ENCODE data around the gene RAB6A. TPM values are rescaled to one million over a fixed set of nuclear protein-coding genes. Genes with fewer than 3 reads are reported as not detected.
"Not testable (repeated sequence)": the region's sequence is repeated elsewhere in the genome, so short reads cannot be mapped to it uniquely, and the experiment has no call there.

The RAB6A gene
- total RNA-seq, 1 experiment from 2014 or later, result 227 TPM

DNA sequence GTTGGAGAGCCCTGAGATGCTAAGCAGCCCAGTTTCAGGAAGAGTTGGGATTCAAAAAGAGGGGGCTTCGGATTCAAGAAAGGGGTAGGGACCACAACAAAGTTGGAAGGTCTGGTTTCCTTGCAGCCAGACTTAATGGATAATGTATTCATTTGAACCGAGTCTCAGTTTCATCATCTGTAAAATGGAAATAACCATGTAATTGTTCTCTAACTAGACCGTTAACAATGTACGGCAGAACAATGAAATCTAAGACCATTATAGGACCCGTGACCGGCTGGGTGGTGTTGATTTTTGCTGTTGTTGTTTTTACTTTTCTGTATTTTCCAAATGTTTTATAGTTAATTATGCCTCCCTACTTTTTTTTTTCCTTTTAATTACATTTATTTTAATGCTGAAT, 20.4 kb upstream of the RAB6A start:
- BruUV-seq (replicated peaks), result no TSS peak
- H3K27ac Mint-ChIP-seq (ENCODE audit: unreplicated experiment), result peak overlapping the region; percentile 10
- H3K27me3 Mint-ChIP-seq (ENCODE audit: insufficient read depth, unreplicated experiment), result no peaks in the 10 kb centered on the region
- Histone ChIP-seq H3K4me1 (peaks cover 31% of the 10 kb centered on the region), H3K36me3 (ENCODE audit: control insufficient read depth, insufficient read depth, low read length) (no peaks in the 10 kb centered on the region), H3K4me3 (ENCODE audit: low read depth, low read length) (no peak overlapping the region), H3K9me3 (no peaks in the 10 kb centered on the region), H3K27me3 (replicated peaks; ENCODE audit: control insufficient read depth, insufficient read depth, low read length) (no peaks in the 10 kb centered on the region)
- intact Hi-C loops (cut with micrococcal nuclease; ENCODE audit: unreplicated experiment), result no loop called here
- H3K4me1 Mint-ChIP-seq (ENCODE audit: low read depth, unreplicated experiment), result peaks cover 29% of the 10 kb centered on the region
- TF ChIP-seq, protein P1, sequence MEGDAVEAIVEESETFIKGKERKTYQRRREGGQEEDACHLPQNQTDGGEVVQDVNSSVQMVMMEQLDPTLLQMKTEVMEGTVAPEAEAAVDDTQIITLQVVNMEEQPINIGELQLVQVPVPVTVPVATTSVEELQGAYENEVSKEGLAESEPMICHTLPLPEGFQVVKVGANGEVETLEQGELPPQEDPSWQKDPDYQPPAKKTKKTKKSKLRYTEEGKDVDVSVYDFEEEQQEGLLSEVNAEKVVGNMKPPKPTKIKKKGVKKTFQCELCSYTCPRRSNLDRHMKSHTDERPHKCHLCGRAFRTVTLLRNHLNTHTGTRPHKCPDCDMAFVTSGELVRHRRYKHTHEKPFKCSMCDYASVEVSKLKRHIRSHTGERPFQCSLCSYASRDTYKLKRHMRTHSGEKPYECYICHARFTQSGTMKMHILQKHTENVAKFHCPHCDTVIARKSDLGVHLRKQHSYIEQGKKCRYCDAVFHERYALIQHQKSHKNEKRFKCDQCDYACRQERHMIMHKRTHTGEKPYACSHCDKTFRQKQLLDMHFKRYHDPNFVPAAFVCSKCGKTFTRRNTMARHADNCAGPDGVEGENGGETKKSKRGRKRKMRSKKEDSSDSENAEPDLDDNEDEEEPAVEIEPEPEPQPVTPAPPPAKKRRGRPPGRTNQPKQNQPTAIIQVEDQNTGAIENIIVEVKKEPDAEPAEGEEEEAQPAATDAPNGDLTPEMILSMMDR (IDR thresholded peaks at IDR 0.05; ENCODE audit: insufficient read depth in 1 of 2, low read depth in 1 of 2, low read length in 1 of 2, severe bottlenecking in 1 of 2, unreplicated experiment in 1 of 2), result no peak
- H3K4me3 Mint-ChIP-seq (ENCODE audit: unreplicated experiment), result no peak overlapping the region
- POLR2A ChIA-PET, result no interaction called here
- H3K36me3 Mint-ChIP-seq (ENCODE audit: insufficient read depth, unreplicated experiment), result peaks cover 24% of the 10 kb centered on the region
- no peaks in the 10 kb centered on the region for H3K9me3 Mint-ChIP-seq (ENCODE audit: unreplicated experiment)
- no peak for DNase-seq
- CTCF ChIA-PET, result no interaction called here

DNA sequence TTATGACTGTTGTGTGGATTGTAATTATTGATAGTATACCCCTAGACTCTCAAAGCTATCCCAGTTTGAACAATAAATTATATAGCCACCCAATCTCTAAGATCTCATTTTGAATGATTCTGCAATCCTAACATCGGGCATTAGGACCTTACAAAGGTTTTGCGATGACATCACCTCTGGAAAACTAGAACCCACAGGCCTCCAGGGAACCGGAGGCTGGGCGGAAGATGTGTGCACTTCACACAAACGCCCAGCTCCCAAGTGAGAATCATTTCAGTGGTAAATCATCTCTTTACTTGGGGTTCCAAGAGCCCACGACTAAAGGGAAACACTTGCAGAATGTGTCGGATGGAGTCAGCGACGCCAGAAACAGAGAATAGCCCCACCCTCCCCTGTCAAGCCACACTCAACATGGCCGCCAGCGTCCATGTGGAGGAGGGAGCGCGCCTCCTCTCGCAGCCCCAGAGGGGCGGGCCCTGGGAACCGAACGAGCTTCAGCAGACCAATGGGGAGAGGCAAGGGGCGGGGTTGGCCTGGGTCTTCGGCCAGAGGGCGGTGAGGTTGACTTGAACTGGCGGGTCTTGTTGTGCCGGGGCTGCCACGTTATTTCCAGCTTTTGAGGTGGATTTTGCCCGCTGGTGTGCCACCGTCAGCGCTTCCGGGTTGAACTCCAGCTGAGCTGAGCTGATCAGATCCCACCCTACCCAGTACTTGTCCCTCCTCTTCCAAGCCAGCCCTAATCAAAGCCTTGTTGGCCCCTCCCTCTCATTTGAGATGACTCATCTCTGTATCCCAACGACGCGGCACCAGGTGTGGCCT, 18.4 kb upstream of the RAB6A start:
- TF ChIP-seq, protein P1 (IDR thresholded peaks at IDR 0.05; ENCODE audit: insufficient read depth in 1 of 2, low read depth in 1 of 2, low read length in 1 of 2, severe bottlenecking in 1 of 2, unreplicated experiment in 1 of 2), result no peak
- Mint-ChIP-seq H3K9me3 (ENCODE audit: unreplicated experiment) (no peaks in the 10 kb centered on the region), H3K36me3 (ENCODE audit: insufficient read depth, unreplicated experiment) (peaks cover 16% of the 10 kb centered on the region), H3K27me3 (ENCODE audit: insufficient read depth, unreplicated experiment) (no peaks in the 10 kb centered on the region), H3K4me1 (ENCODE audit: low read depth, unreplicated experiment) (peaks cover 16% of the 10 kb centered on the region), H3K4me3 (ENCODE audit: unreplicated experiment) (peak overlapping the region; percentile 99), H3K27ac (ENCODE audit: unreplicated experiment) (peak overlapping the region; percentile 99)
- Histone ChIP-seq H3K36me3 (ENCODE audit: control insufficient read depth, insufficient read depth, low read length) (no peaks in the 10 kb centered on the region), H3K27me3 (replicated peaks; ENCODE audit: control insufficient read depth, insufficient read depth, low read length) (no peaks in the 10 kb centered on the region), H3K4me3 (ENCODE audit: low read depth, low read length) (peak overlapping the region; percentile 72), H3K9me3 (no peaks in the 10 kb centered on the region), H3K4me1 (peaks cover 21% of the 10 kb centered on the region)
- ChIA-PET CTCF (interaction anchor here (0.6 to 2.2 kb wide), 13 partner anchors 9 to 444 kb away, joined by 3 to 39 read pairs (median 3); partner anchors contain the start of gene RAB6A), POLR2A (interaction anchor here (0.5 to 2.6 kb wide), 15 partner anchors 9 to 691 kb away, joined by 3 to 92 read pairs (median 4); partner anchors contain the start of genes COA4, MRPL48, PAAF1 and RAB6A)
- no TSS peak for BruUV-seq (replicated peaks)
- intact Hi-C loops (cut with micrococcal nuclease; ENCODE audit: unreplicated experiment), result loop anchor here (1.0 kb wide), 4 partner anchors 18 to 181 kb away; partner anchors contain the start of genes COA4, FAM168A, PAAF1 and RAB6A
- DNase-seq, result peak; percentile 100

DNA sequence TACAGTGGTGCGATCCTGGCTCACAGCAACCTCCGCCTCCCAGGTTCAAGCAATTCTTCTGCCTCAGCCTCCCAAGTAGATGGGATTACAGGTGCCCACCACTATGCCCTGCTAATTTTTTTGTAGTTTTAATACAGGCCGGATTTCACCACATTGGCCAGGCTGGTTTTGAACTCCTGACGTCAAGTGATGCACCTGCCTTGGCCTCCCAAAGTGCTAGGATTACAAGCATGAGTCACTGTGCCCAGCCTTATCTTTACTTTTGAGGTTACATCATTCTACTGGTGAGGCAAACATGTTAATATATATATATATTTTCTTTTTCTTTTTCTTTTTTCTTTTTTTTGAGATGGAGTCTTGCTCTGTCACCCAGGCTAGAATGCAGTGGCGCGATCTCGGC, 9.9 kb upstream of the RAB6A start:
- CTCF ChIA-PET; H3K4me3 Mint-ChIP-seq (ENCODE audit: unreplicated experiment); H3K4me3 ChIP-seq (ENCODE audit: low read depth, low read length); POLR2A ChIA-PET; H3K36me3 Mint-ChIP-seq (ENCODE audit: insufficient read depth, unreplicated experiment); DNase-seq; BruUV-seq (replicated peaks); H3K27me3 Mint-ChIP-seq (ENCODE audit: insufficient read depth, unreplicated experiment); H3K4me1 Mint-ChIP-seq (ENCODE audit: low read depth, unreplicated experiment); H3K9me3 ChIP-seq; intact Hi-C loops (cut with micrococcal nuclease; ENCODE audit: unreplicated experiment); H3K4me1 ChIP-seq; H3K27me3 ChIP-seq (replicated peaks; ENCODE audit: control insufficient read depth, insufficient read depth, low read length); H3K9me3 Mint-ChIP-seq (ENCODE audit: unreplicated experiment); H3K36me3 ChIP-seq (ENCODE audit: control insufficient read depth, insufficient read depth, low read length); H3K27ac Mint-ChIP-seq (ENCODE audit: unreplicated experiment): not testable (repeated sequence)
